A673 (cell line): Measurements from ENCODE around the gene ZNF362. TPM values are rescaled to one million over a fixed set of nuclear protein-coding genes. Genes with fewer than 3 reads are reported as not detected.

Experiments used
- BruUV-seq: library from RNA; stranded (reverse); fragments of 400-500 nt; replicated peaks from 2 replicates; lab custom pipeline; 2021; lab: Mats Ljungman, UMichigan
- CTCF ChIA-PET: fragments of 300-600 bp; sonication (Branson Sonifier 250); formaldehyde crosslinking; loops from one replicate; lab custom pipeline; 2022; ENCODE audit warnings: antibody characterized with exemption; lab: Charles Lee
- POLR2A ChIA-PET: fragments of 300-600 bp; sonication (Branson Sonifier 250); formaldehyde crosslinking; loops from one replicate; lab custom pipeline; 2022; ENCODE audit warnings: antibody characterized with exemption; ENCODE audit not compliant: low non-redundant PET; lab: Charles Lee
- DNase-seq: peaks from one replicate; pipeline ENCODE4 v3.0.0-alpha.2; 2015; ENCODE audit warnings: low spot score
- H3K27ac ChIP-seq: fragments of 200-600 bp; sonication (generic); 2 replicates; pipeline ENCODE4 v1.5.1; 2016; ENCODE audit warnings: mixed run types, low read depth, mild to moderate bottlenecking, mixed read lengths, antibody characterized with exemption, low read length; ENCODE audit not compliant: poor library complexity, severe bottlenecking
- H3K27me3 ChIP-seq: fragments of 200-600 bp; sonication (generic); replicated peaks from 2 replicates; pipeline ENCODE4 v1.6.1; 2017; ENCODE audit warnings: mixed run types, low read depth, mild to moderate bottlenecking, mixed read lengths, antibody characterized with exemption, low read length; ENCODE audit not compliant: insufficient read depth, poor library complexity
- H3K36me3 ChIP-seq: fragments of 200-600 bp; sonication (generic); 2 replicates; pipeline ENCODE4 v1.6.1; 2016; ENCODE audit warnings: mixed run types, mild to moderate bottlenecking, mixed read lengths, antibody characterized with exemption, low read length; ENCODE audit not compliant: insufficient read depth, poor library complexity, severe bottlenecking
- H3K4me1 ChIP-seq: fragments of 200-600 bp; sonication (generic); 2 replicates; pipeline ENCODE4 v1.6.1; 2017; ENCODE audit warnings: mixed run types, mild to moderate bottlenecking, mixed read lengths, antibody characterized with exemption, low read length; ENCODE audit not compliant: insufficient read depth, poor library complexity, severe bottlenecking
- H3K4me3 ChIP-seq: fragments of 200-600 bp; sonication (generic); 2 replicates; pipeline ENCODE4 v1.5.1; 2016; ENCODE audit warnings: low read depth, mixed run types, mild to moderate bottlenecking, mixed read lengths, low read length; ENCODE audit not compliant: poor library complexity, severe bottlenecking
- H3K9me3 ChIP-seq: fragments of 200-600 bp; sonication (generic); 2 replicates; pipeline ENCODE4 v1.6.1; 2016; ENCODE audit warnings: mixed run types, low read depth, mild to moderate bottlenecking, mixed read lengths, antibody characterized with exemption, low read length; ENCODE audit not compliant: poor library complexity, severe bottlenecking
- CTCF ChIP-seq: fragments of 300-800, 200-600 bp; sonication (generic); conservative IDR thresholded peaks from 2 replicates; pipeline ENCODE4 v1.5.1; 2017; ENCODE audit warnings: low read depth, mild to moderate bottlenecking, antibody characterized with exemption, low read length, moderate library complexity, mixed read lengths
- EZH2 ChIP-seq: fragments of 200-600 bp; sonication (generic); IDR thresholded peaks from 2 replicates; pipeline ENCODE4 v1.6.1; 2017; ENCODE audit warnings: borderline replicate concordance, low read depth, mild to moderate bottlenecking, mixed read lengths, antibody characterized with exemption, low read length; ENCODE audit not compliant: poor library complexity, severe bottlenecking
- intact Hi-C: fragments of 100-400 bp; cut with micrococcal nuclease; formaldehyde crosslinking; loops from one replicate; pipeline ENCODE4 v1.10.0; 2022; ENCODE audit not compliant: unreplicated experiment
- total RNA-seq: library from RNA; stranded (reverse); gene quantifications from 2 replicates; pipeline ENCODE4 v1.2.3, GENCODE V29; 2021

ZNF362 gene
- total RNA-seq, 1 experiment from 2014 or later = 40.1 TPM

- no peak for DNase-seq
- no peak overlapping the region for H3K4me3 ChIP-seq
- no TSS peak for BruUV-seq
- intact Hi-C loops = no loop called here
- no peaks in the 10 kb centered on the region for H3K9me3 ChIP-seq
- no peak for TF ChIP-seq EZH2
- TF ChIP-seq CTCF = no peak
- H3K36me3 ChIP-seq = no peaks in the 10 kb centered on the region
- H3K27ac ChIP-seq = no peak overlapping the region
- CTCF ChIA-PET = interaction anchor here (0.9 kb wide), 1 partner anchor 50 kb away, joined by 7 read pairs; no protein-coding TSS in a partner anchor
- no peaks in the 10 kb centered on the region for H3K27me3 ChIP-seq
- H3K4me1 ChIP-seq = peaks cover 8% of the 10 kb centered on the region
- POLR2A ChIA-PET = no interaction called here
These were observed 5.6 kb upstream of the ZNF362 start for GRCh38 chr1:33250724-33251123.

- ChIA-PET CTCF (no interaction called here), POLR2A (no interaction called here)
- Histone ChIP-seq H3K27me3 (no peaks in the 10 kb centered on the region), H3K36me3 (no peaks in the 10 kb centered on the region), H3K4me1 (peaks cover 15% of the 10 kb centered on the region), H3K27ac (no peak overlapping the region), H3K9me3 (no peaks in the 10 kb centered on the region), H3K4me3 (no peak overlapping the region)
- no peak for TF ChIP-seq CTCF
- TF ChIP-seq EZH2 = no peak
- BruUV-seq = no TSS peak
- DNase-seq = no peak
- intact Hi-C loops = no loop called here
These were observed 1.8 kb upstream of the ZNF362 start for GRCh38 chr1:33254491-33254890.

- TF ChIP-seq CTCF = no peak
- no peak for TF ChIP-seq EZH2
- intact Hi-C loops = no loop called here
- peak overlapping the region; percentile 50 for H3K27ac ChIP-seq
- CTCF ChIA-PET = no interaction called here
- H3K27me3 ChIP-seq = no peaks in the 10 kb centered on the region
- peak overlapping the region; percentile 43 for H3K4me3 ChIP-seq
- no TSS peak for BruUV-seq
- no peaks in the 10 kb centered on the region for H3K9me3 ChIP-seq
- peaks cover 15% of the 10 kb centered on the region for H3K4me1 ChIP-seq
- peak; percentile 50 for DNase-seq
- POLR2A ChIA-PET = no interaction called here
- no peaks in the 10 kb centered on the region for H3K36me3 ChIP-seq
These were observed 708 bp upstream of the ZNF362 start for GRCh38 chr1:33255347-33256220.
